Keratinocyte (primary cell): ENCODE data around the gene IGSF23. TPM values are rescaled to one million over a fixed set of nuclear protein-coding genes. Genes with fewer than 3 reads are reported as not detected.

Source experiments
- DNase-seq: peaks from one replicate; pipeline ENCODE4 v3.0.0-alpha.2; 2011; ENCODE audit warnings: low read depth, missing footprints, low spot score
- FAIRE-seq: peaks from 2 replicates; lab custom pipeline; 2011; peaks lifted over from hg19 to GRCh38; lab: Jason Lieb, UNC
- H2AFZ ChIP-seq: 2 replicates; pipeline ENCODE4 v1.6.0; 2012; ENCODE audit warnings: low read length, control low read depth, inconsistent platforms; ENCODE audit not compliant: control insufficient read depth
- H3K27ac ChIP-seq: 2 replicates; pipeline ENCODE4 v1.5.1; 2011; ENCODE audit warnings: low read length; ENCODE audit not compliant: control insufficient read depth, insufficient read depth
- H3K27me3 ChIP-seq: 3 replicates; pipeline ENCODE4 v1.6.0; 2011; ENCODE audit warnings: low read length; ENCODE audit not compliant: control insufficient read depth, insufficient read depth; ENCODE audit errors: extremely low read depth
- H3K36me3 ChIP-seq, 2 experiments: 2 replicates in 1 of 2; 3 replicates in 1 of 2; pipeline ENCODE4 v1.5.1; 2011; ENCODE audit warnings: low read length in 2 of 2, mild to moderate bottlenecking in 1 of 2; ENCODE audit not compliant: control insufficient read depth in 2 of 2, insufficient read depth in 2 of 2; ENCODE audit errors: extremely low read depth in 1 of 2
- H3K4me1 ChIP-seq: 3 replicates; pipeline ENCODE4 v1.5.1; 2011; ENCODE audit warnings: low read length; ENCODE audit not compliant: control insufficient read depth, insufficient read depth; ENCODE audit errors: extremely low read depth
- H3K4me2 ChIP-seq: 3 replicates; pipeline ENCODE4 v1.6.0; 2011; ENCODE audit warnings: low read depth, low read length; ENCODE audit not compliant: control insufficient read depth, insufficient read depth; ENCODE audit errors: extremely low read depth
- H3K4me3 ChIP-seq, 3 experiments: fragments of 200-600 bp in 1 of 3; sonication (generic) in 1 of 3; 2 replicates in 2 of 3; 3 replicates in 1 of 3; pipeline ENCODE4 v1.5.1; 2011 to 2016; ENCODE audit warnings: low read length in 3 of 3, mild to moderate bottlenecking in 3 of 3, control low read depth in 2 of 3, inconsistent platforms in 1 of 3, low read depth in 1 of 3, mixed read lengths in 1 of 3, mixed run types in 1 of 3, moderate library complexity in 1 of 3; ENCODE audit not compliant: control insufficient read depth in 2 of 3, insufficient read depth in 2 of 3; ENCODE audit errors: extremely low read depth in 1 of 3
- H3K79me2 ChIP-seq: 2 replicates; pipeline ENCODE4 v1.6.0; 2012; ENCODE audit warnings: low read length; ENCODE audit not compliant: control insufficient read depth, insufficient read depth
- H3K9ac ChIP-seq: 3 replicates; pipeline ENCODE4 v1.6.0; 2011; ENCODE audit warnings: low read length; ENCODE audit not compliant: control insufficient read depth, insufficient read depth; ENCODE audit errors: extremely low read depth
- H3K9me1 ChIP-seq: 3 replicates; pipeline ENCODE4 v1.6.0; 2011; ENCODE audit warnings: low read length; ENCODE audit not compliant: control insufficient read depth, insufficient read depth; ENCODE audit errors: extremely low read depth
- H3K9me3 ChIP-seq: 2 replicates; pipeline ENCODE4 v1.5.1; 2012; ENCODE audit warnings: low read depth, low read length; ENCODE audit not compliant: control insufficient read depth
- H4K20me1 ChIP-seq: 3 replicates; pipeline ENCODE4 v1.6.0; 2011; ENCODE audit warnings: low read length; ENCODE audit not compliant: control insufficient read depth, insufficient read depth; ENCODE audit errors: extremely low read depth
- EZH2 ChIP-seq: IDR thresholded peaks from one replicate; pipeline ENCODE4 v1.6.1; 2012; ENCODE audit warnings: inconsistent platforms, mild to moderate bottlenecking, low read length, moderate library complexity
- dilution Hi-C: fragments of 300-500 bp; cut with MboI; formaldehyde crosslinking; loops from one replicate; pipeline ENCODE4 v1.7.0; 2020; ENCODE audit warnings: low sequenced_read_pairs; ENCODE audit not compliant: extremely low pct_ligation_motif_present
- polyA plus RNA-seq, 5 experiments: library from polyadenylated mRNA; depleted of rRNA in 3 of 5; stranded (reverse) in 3 of 5; stranded (forward) in 1 of 5; unstranded in 1 of 5; fragments of >200 nt; gene quantifications; 1 replicate in 1 of 5; 2 replicates in 3 of 5; 3 replicates in 1 of 5; pipeline versions ENCODE4 v1.2.1 to v1.2.3, GENCODE V29; 2011 to 2012; ENCODE audit warnings: missing spikeins in 2 of 5, low read depth in 1 of 5, low replicate concordance in 1 of 5
- TF ChIP-seq, protein P1 (sequence below), 3 experiments: IDR thresholded peaks in 1 of 3; conservative IDR thresholded peaks in 1 of 3; optimal IDR thresholded peaks in 1 of 3; 2 replicates in 2 of 3; 3 replicates in 1 of 3; pipeline versions ENCODE3 to v1.5.1; 2011; ENCODE audit warnings: low read length in 3 of 3, mild to moderate bottlenecking in 3 of 3, moderate library complexity in 2 of 3, control low read depth in 1 of 3, inconsistent platforms in 1 of 3; ENCODE audit not compliant: insufficient read depth in 2 of 3; ENCODE audit errors: extremely low read depth in 1 of 3

The IGSF23 gene
- polyA plus RNA-seq, 1 donor (not counting 4 experiments of a cell fraction or from before 2014, with no cell fraction given) = 0.07 TPM

DNA sequence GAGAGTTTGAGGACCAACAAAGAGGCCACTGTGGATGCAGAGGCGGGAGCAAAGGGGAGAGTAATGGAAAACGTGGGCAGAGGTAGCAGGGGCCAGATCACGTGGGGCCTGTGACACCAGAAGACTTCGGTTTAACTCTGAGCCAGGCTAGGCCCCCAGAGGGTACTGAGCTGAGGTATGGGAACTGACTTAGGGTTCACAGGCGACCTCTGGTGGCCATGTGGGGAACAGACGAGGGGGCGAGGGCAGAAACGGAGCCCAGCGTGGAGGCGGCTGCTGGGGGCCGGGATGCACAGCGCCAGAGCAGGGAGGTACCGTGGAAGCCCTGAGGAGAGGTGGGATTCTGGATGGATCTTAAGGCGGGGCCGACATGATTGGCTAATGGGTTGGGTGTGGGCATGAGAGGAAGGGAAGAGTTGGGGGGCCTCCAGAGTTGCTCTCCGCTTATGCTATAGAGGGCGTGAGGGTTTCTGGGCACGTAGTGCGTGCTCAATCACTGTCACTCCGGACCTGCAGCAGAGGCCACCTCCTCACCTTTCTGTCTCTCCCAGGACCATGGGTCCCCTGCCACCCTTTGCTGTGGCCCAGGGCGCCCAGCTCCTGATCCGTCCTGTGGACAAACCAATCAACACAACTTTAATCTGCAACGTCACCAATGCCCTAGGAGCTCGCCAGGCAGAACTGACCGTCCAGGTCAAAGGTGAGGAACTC is 44.0 kb downstream of the IGSF23 start:
- no peak for FAIRE-seq

GRCh38 chr19:44658069-44658733 is 44.8 kb downstream of the IGSF23 start:
- H3K79me2 ChIP-seq = no peaks in the 10 kb centered on the region
- H3K9me3 ChIP-seq = no peaks in the 10 kb centered on the region
- no peaks in the 10 kb centered on the region for H3K9me1 ChIP-seq
- TF ChIP-seq, protein P1, sequence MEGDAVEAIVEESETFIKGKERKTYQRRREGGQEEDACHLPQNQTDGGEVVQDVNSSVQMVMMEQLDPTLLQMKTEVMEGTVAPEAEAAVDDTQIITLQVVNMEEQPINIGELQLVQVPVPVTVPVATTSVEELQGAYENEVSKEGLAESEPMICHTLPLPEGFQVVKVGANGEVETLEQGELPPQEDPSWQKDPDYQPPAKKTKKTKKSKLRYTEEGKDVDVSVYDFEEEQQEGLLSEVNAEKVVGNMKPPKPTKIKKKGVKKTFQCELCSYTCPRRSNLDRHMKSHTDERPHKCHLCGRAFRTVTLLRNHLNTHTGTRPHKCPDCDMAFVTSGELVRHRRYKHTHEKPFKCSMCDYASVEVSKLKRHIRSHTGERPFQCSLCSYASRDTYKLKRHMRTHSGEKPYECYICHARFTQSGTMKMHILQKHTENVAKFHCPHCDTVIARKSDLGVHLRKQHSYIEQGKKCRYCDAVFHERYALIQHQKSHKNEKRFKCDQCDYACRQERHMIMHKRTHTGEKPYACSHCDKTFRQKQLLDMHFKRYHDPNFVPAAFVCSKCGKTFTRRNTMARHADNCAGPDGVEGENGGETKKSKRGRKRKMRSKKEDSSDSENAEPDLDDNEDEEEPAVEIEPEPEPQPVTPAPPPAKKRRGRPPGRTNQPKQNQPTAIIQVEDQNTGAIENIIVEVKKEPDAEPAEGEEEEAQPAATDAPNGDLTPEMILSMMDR (optimal IDR thresholded peaks at IDR 0.05 in 1 of 3, IDR thresholded peaks at IDR 0.05 in 1 of 3, conservative IDR thresholded peaks at IDR 0.05 in 1 of 3; ENCODE audit: extremely low read depth in 1 of 3, insufficient read depth in 2 of 3, low read length in 3 of 3) = no peak
- no peak for TF ChIP-seq EZH2
- peaks cover 36 to 71% of the 10 kb centered on the region in 2 experiments for H3K36me3 ChIP-seq
- H3K4me1 ChIP-seq = no peaks in the 10 kb centered on the region
- H4K20me1 ChIP-seq = peaks cover 10% of the 10 kb centered on the region
- dilution Hi-C loops = no loop called here
- H3K9ac ChIP-seq = no peak overlapping the region
- no peaks in the 10 kb centered on the region for H3K27me3 ChIP-seq
- H2AFZ ChIP-seq = no peak overlapping the region
- FAIRE-seq (no peak), DNase-seq (no peak)
- H3K4me3 ChIP-seq = no peak overlapping the region
- no peak overlapping the region for H3K27ac ChIP-seq
- H3K4me2 ChIP-seq = no peak overlapping the region

More for the DNA sequence above, 44.0 kb downstream of the IGSF23 start:
- DNase-seq = no peak
- Histone ChIP-seq H3K36me3 (peaks cover 39 to 71% of the 10 kb centered on the region in 2 experiments), H3K4me1 (no peaks in the 10 kb centered on the region), H3K9me3 (no peaks in the 10 kb centered on the region), H3K4me3 (no peak overlapping the region), H3K27me3 (no peaks in the 10 kb centered on the region), H3K9ac (no peak overlapping the region), H3K27ac (no peak overlapping the region), H3K9me1 (no peaks in the 10 kb centered on the region), H3K79me2 (no peaks in the 10 kb centered on the region), H4K20me1 (peaks cover 7% of the 10 kb centered on the region), H3K4me2 (no peak overlapping the region), H2AFZ (no peak overlapping the region)
- dilution Hi-C loops = no loop called here
- no peak for TF ChIP-seq EZH2
- TF ChIP-seq, protein P1 (optimal IDR thresholded peaks at IDR 0.05 in 1 of 3, IDR thresholded peaks at IDR 0.05 in 1 of 3, conservative IDR thresholded peaks at IDR 0.05 in 1 of 3; ENCODE audit: extremely low read depth in 1 of 3, insufficient read depth in 2 of 3, low read length in 3 of 3) = peak; percentile 88 to 95 (median 91)
